NCI-H1092 treated with DMSO at 0.1 percent for 48 hours (cell line): Measurements from ENCODE around the gene CASP7.

Source experiments
- DNase-seq: peaks from one replicate; lab custom pipeline; 2025; lab: John Stamatoyannopoulos, UW

The CASP7 gene

GRCh38 chr10:113712755-113713639, 33.3 kb downstream of the CASP7 start:
- no peak for DNase-seq

DNA sequence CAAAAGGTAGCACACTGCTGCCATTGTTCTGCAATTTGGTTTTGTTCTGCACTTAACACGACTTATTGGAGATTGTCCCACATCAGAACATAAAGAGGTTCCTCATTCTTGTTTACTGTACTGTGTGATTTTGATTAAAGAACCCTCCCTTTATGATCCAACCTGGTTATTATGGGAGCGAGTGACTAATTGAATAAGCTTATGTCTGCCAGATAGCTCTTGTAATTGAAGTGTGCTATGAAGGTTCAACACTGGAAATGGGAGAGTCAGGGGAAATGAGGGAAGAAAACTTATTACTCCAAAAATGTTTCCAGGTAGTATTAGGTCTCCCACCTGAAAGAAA, 33.9 kb downstream of the CASP7 start:
- DNase-seq, result no peak

GRCh38 chr10:113716109-113716910, 36.6 kb downstream of the CASP7 start:
- DNase-seq, result no peak

DNA sequence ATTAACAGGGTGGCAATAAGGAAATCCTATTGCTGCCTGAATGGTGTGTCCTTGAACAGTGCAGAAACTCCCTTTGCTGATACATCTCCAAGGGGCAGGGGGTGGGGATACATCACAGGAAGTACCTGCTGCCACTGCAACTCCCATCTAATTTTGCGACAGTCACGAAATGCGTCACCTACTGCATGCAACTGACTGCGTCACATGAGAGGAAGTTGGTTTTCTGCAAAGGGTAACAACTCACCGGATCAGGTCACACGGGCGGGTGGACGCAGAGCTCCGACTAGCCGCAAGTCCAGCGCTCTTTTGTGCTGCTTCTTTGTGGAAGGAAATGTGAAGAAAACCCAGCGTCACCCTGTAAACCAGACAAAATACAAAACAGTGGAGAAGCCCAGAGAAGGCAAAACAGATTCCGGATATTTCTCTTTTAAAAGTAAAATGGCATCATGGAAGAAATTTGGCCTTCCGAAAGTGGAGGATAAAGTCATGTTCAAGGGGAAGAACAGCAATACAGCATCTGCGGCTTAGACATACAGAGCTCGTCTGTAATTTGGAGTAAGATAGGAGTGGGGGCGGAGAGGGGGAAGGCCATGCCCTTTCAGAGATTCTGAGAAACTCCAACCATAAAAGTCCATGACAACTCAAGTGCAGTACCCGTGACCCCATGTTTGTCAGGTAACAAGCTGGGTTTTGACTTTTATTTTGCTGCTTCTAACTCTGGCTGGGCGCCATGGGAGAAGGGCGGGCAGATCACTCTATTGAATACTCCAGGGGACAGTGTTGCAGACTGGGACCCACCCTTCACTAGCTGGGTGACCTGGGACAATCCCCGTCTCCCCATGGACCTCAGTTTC, 39.5 kb downstream of the CASP7 start:
- DNase-seq, result no peak

GRCh38 chr10:113720386-113720785, 40.7 kb downstream of the CASP7 start:
- no peak for DNase-seq

- no peak for DNase-seq
Measured at GRCh38 chr10:113732160-113732881, 52.6 kb downstream of the CASP7 start.

DNA sequence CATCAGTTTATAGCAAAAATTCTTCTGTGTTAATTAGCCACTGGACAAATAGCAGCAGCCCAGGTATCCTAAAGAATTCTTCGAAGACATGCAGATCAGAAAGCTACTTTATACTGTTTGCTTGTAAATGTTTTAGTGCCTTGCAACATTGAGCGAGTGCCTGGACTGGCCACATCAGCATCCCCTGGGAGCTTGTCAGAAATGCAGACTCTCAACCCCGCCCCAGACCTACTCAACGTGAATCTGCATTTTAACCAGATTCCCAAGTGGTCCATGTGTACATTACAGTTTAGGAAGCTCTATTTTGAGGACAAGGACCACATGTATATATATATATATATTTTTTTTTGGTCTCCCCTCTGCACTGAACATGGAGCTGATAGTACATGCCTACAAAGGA, 53.3 kb downstream of the CASP7 start:
- DNase-seq, result no peak

DNA sequence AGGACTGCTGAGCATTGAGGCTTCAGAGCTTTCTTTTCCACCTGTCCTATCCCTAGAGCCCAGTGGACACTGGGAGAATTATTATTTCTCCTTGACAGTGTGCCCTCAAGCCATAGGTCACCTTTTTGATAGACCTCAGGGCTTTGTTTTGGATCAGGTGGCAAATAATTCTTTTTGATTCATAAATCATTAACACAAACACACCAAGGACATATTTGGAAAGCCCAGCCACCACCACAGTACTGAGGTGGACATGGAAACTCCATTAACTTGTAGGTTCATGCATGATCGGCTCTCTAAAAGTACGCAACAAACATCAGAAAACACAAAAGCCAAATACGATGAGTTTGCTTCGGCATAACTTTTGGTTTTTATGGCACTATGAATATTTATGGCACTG, 53.9 kb downstream of the CASP7 start:
- DNase-seq, result no peak

GRCh38 chr10:113735913-113736312, 56.2 kb downstream of the CASP7 start:
- peak; percentile 4 for DNase-seq

GRCh38 chr10:113736576-113736975, 56.9 kb downstream of the CASP7 start:
- no peak for DNase-seq

DNA sequence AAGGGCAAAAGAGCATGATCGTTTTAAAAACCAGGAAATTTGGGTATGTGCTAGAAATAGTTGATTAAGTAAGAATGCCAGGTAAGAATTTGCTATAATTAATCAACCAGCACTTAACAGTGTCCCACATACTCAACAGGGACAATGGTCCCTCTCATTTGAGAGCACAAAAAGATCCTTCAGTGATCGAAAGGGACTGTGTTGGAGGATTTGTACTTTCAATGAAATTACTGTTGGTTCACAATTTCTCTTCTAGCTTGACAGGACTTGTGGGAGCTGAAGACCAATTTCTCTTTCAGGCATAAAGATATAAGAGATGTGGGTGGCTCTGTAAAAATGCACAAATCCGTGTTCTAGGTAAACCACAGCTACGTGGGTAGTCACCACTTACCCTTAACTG, 59.3 kb downstream of the CASP7 start:
- DNase-seq, result no peak

- no peak for DNase-seq
Measured at GRCh38 chr10:113739577-113739976, 59.9 kb downstream of the CASP7 start.

- no peak for DNase-seq
Measured at GRCh38 chr10:113740850-113741249, 61.1 kb downstream of the CASP7 start.

- no peak for DNase-seq
Measured at GRCh38 chr10:113742466-113742865, 62.8 kb downstream of the CASP7 start.

DNA sequence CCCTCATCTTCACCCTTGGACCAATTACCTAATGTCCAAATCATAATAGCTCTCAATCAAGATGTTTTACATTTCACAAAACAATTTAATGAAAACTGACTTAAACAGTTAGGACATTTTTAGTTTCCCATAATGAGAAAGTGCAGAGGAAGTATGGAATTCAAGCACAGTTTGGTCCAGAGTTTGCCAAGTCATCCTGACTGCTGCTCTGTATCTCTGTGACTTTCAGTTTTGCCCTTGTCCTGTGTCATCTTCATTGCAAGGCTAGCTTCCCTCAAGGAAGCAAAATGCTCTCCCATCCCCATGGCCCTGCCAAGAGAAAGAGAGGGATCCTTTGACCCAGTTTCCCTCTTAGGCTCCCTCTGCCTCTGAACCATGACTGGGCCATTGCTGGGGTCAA, 63.9 kb downstream of the CASP7 start:
- no peak for DNase-seq

DNA sequence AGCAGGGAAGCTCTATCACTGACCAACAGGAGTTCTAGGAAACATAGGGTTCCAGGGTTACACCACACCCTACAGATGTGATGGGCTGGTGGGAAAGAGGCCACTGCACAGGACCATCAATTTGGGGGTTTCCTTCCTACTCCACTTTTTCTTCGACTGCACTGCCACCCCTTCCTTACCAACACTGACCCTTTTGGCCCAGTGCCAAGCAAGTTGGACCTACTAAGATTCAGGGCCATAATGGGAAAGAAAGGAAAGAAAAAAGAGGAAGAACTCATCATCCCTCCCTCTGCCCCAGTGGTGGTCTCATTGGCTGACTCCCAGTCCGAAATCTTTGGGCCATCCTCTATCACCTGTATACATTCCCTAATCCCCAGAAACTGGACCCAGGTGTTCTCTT, 65.7 kb downstream of the CASP7 start:
- DNase-seq, result no peak

GRCh38 chr10:113746217-113746957, 66.7 kb downstream of the CASP7 start:
- no peak for DNase-seq

DNA sequence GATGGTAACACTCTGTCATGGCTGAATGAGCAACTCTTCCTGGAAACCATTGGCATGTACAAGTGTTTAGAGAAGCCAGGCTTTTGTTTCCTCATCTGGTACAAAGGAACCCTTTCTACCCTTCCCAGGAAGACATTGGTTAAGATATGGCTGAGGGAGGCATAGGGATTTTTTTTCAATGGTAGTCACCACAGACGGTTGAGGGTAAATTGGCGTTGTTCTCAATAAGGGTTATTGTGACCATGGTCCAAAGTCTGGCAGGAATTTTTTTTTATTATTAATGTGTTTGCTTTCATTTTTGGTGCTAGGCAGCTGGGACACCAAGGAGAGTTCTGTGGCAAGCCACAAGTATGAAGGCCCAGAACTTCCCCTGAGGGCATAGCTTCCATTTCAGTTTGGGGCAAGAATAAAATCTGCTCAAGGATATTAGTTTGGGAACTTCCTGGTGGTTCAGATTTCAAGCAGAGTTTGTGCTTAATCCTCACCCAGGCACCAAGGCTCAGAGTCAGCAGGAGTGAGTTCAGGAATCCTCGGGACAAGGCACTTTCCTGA, 71.5 kb downstream of the CASP7 start, which contains the start of gene PLEKHS1:
Gene PLEKHS1, plus strand, starts transcription at position 502 of the 552 bp plus-strand sequence. CDS start 3,596 bp downstream, outside the sequence.
- no peak for DNase-seq

DNA sequence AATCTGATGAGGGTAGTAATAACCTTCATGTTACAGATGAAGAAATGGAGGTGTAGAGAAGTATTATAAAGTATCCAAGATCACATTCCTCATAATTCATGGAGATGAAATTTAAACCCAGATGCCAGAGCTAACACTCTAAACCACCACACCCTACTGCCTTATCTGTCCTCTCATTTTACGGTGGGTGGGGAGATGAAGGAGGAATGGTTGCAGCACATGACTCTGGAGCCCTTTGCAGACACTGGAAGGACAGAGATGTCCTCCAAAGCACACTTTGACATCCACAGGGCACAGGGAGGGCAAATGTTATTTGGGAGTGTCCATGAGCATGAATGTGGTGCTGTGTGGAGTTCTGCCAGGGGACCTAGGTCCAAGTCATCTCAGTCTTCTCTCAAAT, 72.8 kb downstream of the CASP7 start:
- DNase-seq, result no peak

DNA sequence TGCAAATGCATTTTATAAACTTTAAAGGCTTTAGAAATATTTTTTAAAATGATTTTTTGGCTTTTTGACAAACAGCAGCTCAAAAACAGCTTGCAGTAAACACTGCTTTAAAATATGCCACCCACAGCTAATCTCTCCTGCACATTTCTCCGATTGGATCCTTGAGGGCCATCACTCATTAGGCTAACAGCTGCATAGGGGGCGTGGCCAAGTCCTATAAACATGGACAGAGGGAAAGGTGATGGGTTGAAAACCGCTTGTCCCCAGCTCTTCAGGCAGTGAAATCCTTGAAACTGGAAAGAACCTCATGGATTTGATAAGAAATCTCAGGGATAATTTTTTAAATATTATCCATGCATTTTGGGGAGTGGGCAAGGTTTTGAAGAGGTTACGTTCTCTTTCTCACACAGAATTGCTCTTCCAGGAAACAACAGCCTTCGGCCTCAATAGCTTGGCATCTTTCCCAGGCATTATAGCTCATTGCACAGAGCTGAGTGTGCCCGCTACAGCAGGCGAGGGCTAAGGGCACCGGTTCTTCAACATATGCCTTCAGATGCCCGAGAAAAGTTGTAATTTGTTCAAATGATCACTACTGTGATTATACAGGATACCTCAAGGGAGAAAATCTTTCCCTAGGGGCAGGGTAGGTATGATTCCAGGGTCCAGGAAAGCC, 73.4 kb downstream of the CASP7 start:
- peak; percentile 68 for DNase-seq
